NCI-H2196 treated with DMSO at 0.1 percent for 48 hours (cell line): ENCODE data around the gene FRA10AC1.
"Not testable (repeated sequence)": the region's sequence is repeated elsewhere in the genome, so short reads cannot be mapped to it uniquely, and the experiment has no call there.

Experiments
- DNase-seq: peaks from one replicate; lab custom pipeline; 2025; ENCODE audit not compliant: unreplicated experiment; lab: John Stamatoyannopoulos, UW

The FRA10AC1 gene

GRCh38 chr10:93703841-93704240 is 1.4 kb upstream of the FRA10AC1 start:
- DNase-seq = no peak

GRCh38 chr10:93703066-93703465 is 674 bp upstream of the FRA10AC1 start:
- DNase-seq = no peak

GRCh38 chr10:93701866-93702209 is 554 bp downstream of the FRA10AC1 start:
- no peak for DNase-seq

- no peak for DNase-seq
Observed at GRCh38 chr10:93697207-93697606, 5.2 kb downstream of the FRA10AC1 start.

GRCh38 chr10:93696582-93696981 is 5.8 kb downstream of the FRA10AC1 start:
- not testable (repeated sequence) for DNase-seq

GRCh38 chr10:93695740-93696139 is 6.7 kb downstream of the FRA10AC1 start:
- DNase-seq = no peak

- no peak for DNase-seq
Observed at GRCh38 chr10:93687737-93688136, 14.7 kb downstream of the FRA10AC1 start.

- DNase-seq = peak; percentile 0
Observed at GRCh38 chr10:93680412-93681047, 21.9 kb downstream of the FRA10AC1 start.

GRCh38 chr10:93678805-93679587 is 23.4 kb downstream of the FRA10AC1 start:
- no peak for DNase-seq

GRCh38 chr10:93678386-93678785 is 24.0 kb downstream of the FRA10AC1 start:
- DNase-seq = no peak

GRCh38 chr10:93673791-93674190 is 28.6 kb downstream of the FRA10AC1 start:
- no peak for DNase-seq

GRCh38 chr10:93672890-93673289 is 29.5 kb downstream of the FRA10AC1 start:
- no peak for DNase-seq

- no peak for DNase-seq
Observed at GRCh38 chr10:93672022-93672678, 30.2 kb downstream of the FRA10AC1 start.

- no peak for DNase-seq
Observed at GRCh38 chr10:93671042-93671441, 31.4 kb downstream of the FRA10AC1 start.

- no peak for DNase-seq
Observed at GRCh38 chr10:93670372-93670771, 32.0 kb downstream of the FRA10AC1 start.

GRCh38 chr10:93667795-93668194 is 34.6 kb downstream of the FRA10AC1 start:
- no peak for DNase-seq

GRCh38 chr10:93666030-93666429 is 36.4 kb downstream of the FRA10AC1 start:
- no peak for DNase-seq

- DNase-seq = no peak
Observed at GRCh38 chr10:93657757-93658156, 44.6 kb downstream of the FRA10AC1 start.

GRCh38 chr10:93656155-93656554 is 46.2 kb downstream of the FRA10AC1 start:
- no peak for DNase-seq

GRCh38 chr10:93654201-93654600 is 48.2 kb downstream of the FRA10AC1 start:
- DNase-seq = no peak

- DNase-seq = no peak
Observed at GRCh38 chr10:93652857-93653256, 49.5 kb downstream of the FRA10AC1 start.

- DNase-seq = no peak
Observed at GRCh38 chr10:93639791-93640190, 62.6 kb downstream of the FRA10AC1 start.
